ENCODE data around the gene SERPINA3.

SERPINA3 gene

DNA sequence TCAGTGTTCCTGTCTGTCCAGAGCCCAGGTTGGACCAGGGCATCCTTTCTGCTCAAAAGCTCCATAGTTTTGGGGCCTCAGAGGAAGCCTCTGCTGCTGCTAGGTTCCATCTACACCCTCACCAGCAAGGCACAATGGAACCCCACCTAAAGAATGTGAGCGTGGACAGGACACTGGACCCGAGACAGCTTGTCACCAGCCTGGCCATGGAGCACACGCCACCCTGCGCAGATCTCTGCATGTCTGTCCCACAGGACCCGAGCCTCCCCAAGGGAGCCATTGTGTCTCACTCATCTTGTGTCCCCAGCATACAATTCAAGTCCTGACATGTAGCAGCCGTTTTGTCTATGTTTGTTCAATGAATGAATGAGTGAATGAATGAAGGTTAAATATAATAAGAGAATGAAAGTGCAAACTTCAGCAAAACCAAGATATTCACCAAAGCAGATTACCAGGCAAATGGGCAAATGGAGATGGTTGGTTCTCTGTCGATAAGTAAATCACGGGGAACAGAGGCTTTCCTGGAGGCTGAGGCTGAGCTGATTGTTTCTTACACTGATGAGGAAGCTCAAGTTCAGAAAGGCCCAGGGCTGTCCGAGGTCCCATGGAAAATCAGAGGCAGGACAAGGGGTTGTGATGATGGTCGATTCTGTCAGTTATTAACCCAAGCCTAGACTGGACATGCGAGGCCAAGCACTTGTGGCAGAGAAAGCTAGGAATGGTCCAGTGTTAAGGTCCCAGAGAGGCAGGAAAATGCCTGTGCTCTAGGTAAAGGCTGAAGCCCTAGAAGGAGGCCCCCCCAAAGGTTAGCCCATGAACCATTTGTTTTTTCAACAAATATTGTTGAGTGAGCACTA is 27.0 kb downstream of the SERPINA3 start:
- H3K4me3 ChIP-seq (ENCODE audit: low read length): no peak overlapping the region
- no peak for DNase-seq (ENCODE audit: low read depth)
- TF ChIP-seq, protein P1, sequence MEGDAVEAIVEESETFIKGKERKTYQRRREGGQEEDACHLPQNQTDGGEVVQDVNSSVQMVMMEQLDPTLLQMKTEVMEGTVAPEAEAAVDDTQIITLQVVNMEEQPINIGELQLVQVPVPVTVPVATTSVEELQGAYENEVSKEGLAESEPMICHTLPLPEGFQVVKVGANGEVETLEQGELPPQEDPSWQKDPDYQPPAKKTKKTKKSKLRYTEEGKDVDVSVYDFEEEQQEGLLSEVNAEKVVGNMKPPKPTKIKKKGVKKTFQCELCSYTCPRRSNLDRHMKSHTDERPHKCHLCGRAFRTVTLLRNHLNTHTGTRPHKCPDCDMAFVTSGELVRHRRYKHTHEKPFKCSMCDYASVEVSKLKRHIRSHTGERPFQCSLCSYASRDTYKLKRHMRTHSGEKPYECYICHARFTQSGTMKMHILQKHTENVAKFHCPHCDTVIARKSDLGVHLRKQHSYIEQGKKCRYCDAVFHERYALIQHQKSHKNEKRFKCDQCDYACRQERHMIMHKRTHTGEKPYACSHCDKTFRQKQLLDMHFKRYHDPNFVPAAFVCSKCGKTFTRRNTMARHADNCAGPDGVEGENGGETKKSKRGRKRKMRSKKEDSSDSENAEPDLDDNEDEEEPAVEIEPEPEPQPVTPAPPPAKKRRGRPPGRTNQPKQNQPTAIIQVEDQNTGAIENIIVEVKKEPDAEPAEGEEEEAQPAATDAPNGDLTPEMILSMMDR (IDR thresholded peaks at IDR 0.05; ENCODE audit: insufficient read depth, low read depth, low read length, missing control alignments): no peak

DNA sequence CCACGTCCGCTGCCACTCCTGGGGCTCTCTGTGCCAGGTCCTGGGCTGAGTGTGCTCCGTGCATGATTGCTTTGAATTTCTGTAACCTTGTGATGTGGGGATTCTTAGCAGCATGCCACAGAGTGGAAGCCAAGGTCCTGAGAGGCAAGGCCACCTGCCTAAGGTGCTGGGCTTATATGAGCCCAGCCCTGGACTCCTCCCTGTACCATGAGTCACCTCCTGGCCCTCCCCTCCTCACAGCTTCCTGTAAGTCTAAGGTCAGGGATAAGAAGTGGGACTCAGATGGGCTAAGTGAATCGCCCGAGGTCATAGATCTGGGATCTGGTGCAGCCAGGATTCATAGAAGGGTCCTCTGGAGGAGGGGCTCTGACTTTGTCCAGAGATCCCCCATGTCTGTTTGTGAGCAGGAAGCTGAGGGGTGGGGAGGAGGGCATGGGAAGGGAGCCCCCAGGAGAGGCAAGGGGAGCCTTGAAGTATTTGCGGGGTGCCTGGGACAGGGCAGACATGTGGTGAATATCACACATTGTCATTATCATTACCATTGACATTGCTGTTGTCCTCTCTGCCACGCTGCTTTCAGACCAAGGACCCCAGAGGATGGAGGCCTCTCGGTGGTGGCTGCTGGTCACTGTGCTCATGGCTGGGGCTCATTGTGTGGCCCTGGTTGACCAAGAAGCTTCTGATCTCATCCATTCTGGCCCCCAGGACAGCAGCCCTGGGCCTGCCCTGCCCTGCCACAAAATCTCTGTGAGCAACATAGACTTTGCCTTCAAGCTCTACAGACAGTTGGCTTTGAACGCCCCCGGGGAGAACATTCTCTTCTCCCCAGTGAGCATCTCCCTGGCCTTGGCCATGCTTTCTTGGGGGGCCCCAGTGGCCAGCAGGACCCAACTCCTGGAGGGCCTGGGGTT is 28.8 kb downstream of the SERPINA3 start:
- no peak overlapping the region for H3K4me3 ChIP-seq (ENCODE audit: low read length)
- TF ChIP-seq, protein P1 (IDR thresholded peaks at IDR 0.05; ENCODE audit: insufficient read depth, low read depth, low read length, missing control alignments): no peak
- DNase-seq (ENCODE audit: low read depth): peak; percentile 3

DNA sequence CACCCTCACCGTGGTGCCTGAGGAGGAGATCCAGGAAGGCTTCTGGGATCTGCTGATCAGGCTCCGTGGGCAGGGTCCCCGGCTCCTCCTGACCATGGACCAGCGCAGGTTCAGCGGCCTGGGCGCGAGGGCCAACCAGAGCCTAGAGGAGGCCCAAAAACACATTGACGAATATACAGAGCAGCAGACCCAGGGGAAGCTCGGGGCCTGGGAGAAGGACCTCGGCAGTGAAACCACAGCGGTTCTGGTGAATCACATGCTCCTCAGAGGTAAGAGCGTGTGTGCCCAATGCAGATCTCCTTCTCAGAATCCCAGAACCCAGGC is 29.4 kb downstream of the SERPINA3 start:
- no peak for DNase-seq (ENCODE audit: low read depth)
- H3K4me3 ChIP-seq (ENCODE audit: low read length): no peak overlapping the region
- TF ChIP-seq, protein P1 (IDR thresholded peaks at IDR 0.05; ENCODE audit: insufficient read depth, low read depth, low read length, missing control alignments): no peak

DNA sequence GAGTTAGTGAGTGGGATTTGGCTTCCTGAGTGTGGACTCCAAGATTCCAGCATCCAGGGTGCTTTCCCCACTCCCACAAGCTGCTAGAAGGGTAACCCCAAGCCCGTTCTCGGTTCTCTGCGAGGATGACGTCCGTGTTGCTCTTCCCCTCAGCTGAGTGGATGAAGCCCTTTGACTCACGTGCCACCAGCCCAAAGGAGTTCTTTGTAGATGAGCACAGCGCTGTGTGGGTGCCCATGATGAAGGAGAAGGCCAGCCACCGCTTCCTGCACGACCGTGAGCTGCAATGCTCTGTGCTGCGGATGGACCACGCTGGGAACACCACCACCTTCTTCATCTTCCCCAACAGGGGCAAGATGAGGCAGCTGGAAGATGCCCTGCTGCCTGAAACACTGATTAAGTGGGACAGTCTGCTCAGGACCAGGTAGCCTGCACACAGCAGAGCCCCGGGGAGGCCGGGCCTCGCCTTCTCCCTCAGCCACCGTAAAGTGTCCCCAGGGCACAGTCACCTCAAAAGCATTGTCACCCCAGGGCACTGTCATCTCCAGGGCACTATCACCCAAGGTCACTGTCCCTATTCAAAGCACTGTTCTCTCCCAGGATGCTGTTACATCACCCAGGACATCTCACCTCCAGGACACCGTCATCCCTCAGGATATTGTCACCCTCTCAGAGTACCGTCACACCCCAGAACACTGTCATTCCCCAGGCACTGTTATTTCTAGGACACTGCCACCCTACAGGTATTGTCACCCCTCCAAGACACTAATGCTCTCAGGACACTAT is 31.3 kb downstream of the SERPINA3 start:
- no peak overlapping the region for H3K4me3 ChIP-seq (ENCODE audit: low read length)
- TF ChIP-seq, protein P1 (IDR thresholded peaks at IDR 0.05; ENCODE audit: insufficient read depth, low read depth, low read length, missing control alignments): no peak
- DNase-seq (ENCODE audit: low read depth): no peak

DNA sequence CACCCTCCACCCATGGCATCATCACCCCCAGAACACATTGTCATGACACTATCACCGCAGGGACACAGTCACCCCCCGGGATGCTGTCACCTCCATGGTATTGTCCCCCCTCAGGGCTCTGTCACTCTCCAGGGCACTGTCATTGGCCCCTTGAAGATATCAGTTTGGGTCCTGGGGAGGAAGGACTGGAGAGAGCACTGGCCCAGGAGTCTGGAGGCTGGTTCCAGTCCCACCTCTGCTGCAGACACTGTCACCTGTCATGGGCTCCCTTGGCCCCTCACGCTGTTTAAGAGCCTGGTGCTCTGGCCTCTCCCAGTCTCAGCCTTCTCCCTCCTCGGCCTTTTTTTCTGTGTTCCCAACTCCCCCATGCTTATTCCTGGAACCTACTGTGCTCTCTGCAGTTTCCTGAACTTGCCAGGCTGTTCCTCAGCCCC is 31.9 kb downstream of the SERPINA3 start:
- no peak overlapping the region for H3K4me3 ChIP-seq (ENCODE audit: low read length)
- DNase-seq (ENCODE audit: low read depth): no peak
- TF ChIP-seq, protein P1 (IDR thresholded peaks at IDR 0.05; ENCODE audit: insufficient read depth, low read depth, low read length, missing control alignments): no peak

DNA sequence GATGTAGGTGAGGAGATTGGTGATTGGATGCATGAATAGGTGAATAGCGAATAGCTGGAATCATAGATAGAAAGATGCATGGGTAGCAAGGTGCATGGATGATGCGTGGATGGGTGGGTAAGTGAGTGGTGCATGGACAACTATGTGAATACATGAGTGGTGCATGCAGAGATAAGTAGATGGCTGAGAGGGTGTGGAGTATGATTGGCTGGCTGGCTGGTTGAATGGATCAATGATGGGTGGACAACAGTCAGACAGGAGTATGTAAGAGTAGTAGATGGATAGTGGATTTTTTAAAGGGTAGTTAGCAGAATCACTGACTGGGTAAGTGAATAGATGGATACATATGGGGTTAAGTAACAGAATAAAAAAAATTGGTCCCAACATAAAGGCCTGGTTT is 33.9 kb downstream of the SERPINA3 start:
- TF ChIP-seq, protein P1 (IDR thresholded peaks at IDR 0.05; ENCODE audit: insufficient read depth, low read depth, low read length, missing control alignments): no peak
- no peak overlapping the region for H3K4me3 ChIP-seq (ENCODE audit: low read length)
- no peak for DNase-seq (ENCODE audit: low read depth)
